Activated naive CD4-positive, alpha-beta T cell treated with Interleukin-2 at 50 U/mL for 16 hours (primary cell): ENCODE results near the gene ADAD2.
A peak's percentile ranks its signal among the peaks of the same experiment; 100 is the strongest.

ENCODE experiments used
- DNase-seq: peaks from one replicate; pipeline ENCODE4 v3.0.0-alpha.2; 2020

Gene ADAD2

GRCh38 chr16:84177741-84178073 lies 13.2 kb upstream of the ADAD2 start:
- DNase-seq = no peak

- DNase-seq = no peak
Measured at GRCh38 chr16:84178146-84178765, 12.7 kb upstream of the ADAD2 start.

GRCh38 chr16:84178892-84179611 lies 11.9 kb upstream of the ADAD2 start:
- DNase-seq = no peak

GRCh38 chr16:84179612-84180320 lies 11.2 kb upstream of the ADAD2 start:
- no peak for DNase-seq

GRCh38 chr16:84180519-84181140 lies 10.3 kb upstream of the ADAD2 start:
- DNase-seq = no peak

GRCh38 chr16:84181144-84181915 lies 9.6 kb upstream of the ADAD2 start:
- DNase-seq = no peak

GRCh38 chr16:84182104-84182503 lies 8.9 kb upstream of the ADAD2 start:
- no peak for DNase-seq

GRCh38 chr16:84182680-84183571 lies 8.0 kb upstream of the ADAD2 start:
- DNase-seq = no peak

- no peak for DNase-seq
Measured at GRCh38 chr16:84183572-84183875, 7.4 kb upstream of the ADAD2 start.

GRCh38 chr16:84183911-84184591 lies 6.9 kb upstream of the ADAD2 start:
- DNase-seq = no peak

- DNase-seq = no peak
Measured at GRCh38 chr16:84184775-84185174, 6.2 kb upstream of the ADAD2 start.

GRCh38 chr16:84186685-84187437 lies 4.1 kb upstream of the ADAD2 start, which contains the start of gene TAF1C:
Gene TAF1C (minus strand): TSS chr16:84187057. CDS start chr16:84184988, 2,069 bp downstream.
- DNase-seq = peak; percentile 91

- no peak for DNase-seq
Measured at GRCh38 chr16:84191466-84191865, 509 bp downstream of the ADAD2 start.

GRCh38 chr16:84193480-84193879 lies 2.5 kb downstream of the ADAD2 start:
- no peak for DNase-seq

- DNase-seq = no peak
Measured at GRCh38 chr16:84194018-84194417, 3.1 kb downstream of the ADAD2 start.

GRCh38 chr16:84194470-84195200 lies 3.7 kb downstream of the ADAD2 start:
- DNase-seq = peak; percentile 13

- no peak for DNase-seq
Measured at GRCh38 chr16:84195201-84196093, 4.5 kb downstream of the ADAD2 start.

- no peak for DNase-seq
Measured at GRCh38 chr16:84196101-84196500, 5.1 kb downstream of the ADAD2 start.
